ENCODE results near the gene RITA1.

DNA sequence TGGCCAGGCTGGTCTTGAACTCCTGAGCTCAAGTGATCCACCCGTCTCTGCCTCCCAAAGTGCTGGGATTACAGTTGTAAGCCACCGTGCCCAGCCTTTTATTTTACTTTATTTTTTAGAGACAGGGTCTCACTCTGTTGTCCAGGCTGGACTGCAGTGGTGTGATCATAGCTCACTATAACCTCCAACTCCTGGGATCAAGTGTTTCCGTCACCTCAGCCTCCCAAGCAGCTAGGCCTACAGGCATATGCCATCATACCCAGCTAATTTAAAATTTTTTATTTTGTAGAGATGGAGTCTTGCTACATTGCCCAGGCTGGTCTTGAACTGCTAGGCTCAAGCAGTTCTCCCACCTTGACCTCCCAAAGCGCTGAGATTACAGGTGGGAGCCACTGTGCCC, 39.4 kb downstream of the RITA1 start:
- TF ChIP-seq, protein P1, sequence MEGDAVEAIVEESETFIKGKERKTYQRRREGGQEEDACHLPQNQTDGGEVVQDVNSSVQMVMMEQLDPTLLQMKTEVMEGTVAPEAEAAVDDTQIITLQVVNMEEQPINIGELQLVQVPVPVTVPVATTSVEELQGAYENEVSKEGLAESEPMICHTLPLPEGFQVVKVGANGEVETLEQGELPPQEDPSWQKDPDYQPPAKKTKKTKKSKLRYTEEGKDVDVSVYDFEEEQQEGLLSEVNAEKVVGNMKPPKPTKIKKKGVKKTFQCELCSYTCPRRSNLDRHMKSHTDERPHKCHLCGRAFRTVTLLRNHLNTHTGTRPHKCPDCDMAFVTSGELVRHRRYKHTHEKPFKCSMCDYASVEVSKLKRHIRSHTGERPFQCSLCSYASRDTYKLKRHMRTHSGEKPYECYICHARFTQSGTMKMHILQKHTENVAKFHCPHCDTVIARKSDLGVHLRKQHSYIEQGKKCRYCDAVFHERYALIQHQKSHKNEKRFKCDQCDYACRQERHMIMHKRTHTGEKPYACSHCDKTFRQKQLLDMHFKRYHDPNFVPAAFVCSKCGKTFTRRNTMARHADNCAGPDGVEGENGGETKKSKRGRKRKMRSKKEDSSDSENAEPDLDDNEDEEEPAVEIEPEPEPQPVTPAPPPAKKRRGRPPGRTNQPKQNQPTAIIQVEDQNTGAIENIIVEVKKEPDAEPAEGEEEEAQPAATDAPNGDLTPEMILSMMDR (IDR thresholded peaks at IDR 0.05; ENCODE audit: poor library complexity): no peak
- TF ChIP-seq EZH2 (IDR thresholded peaks at IDR 0.05; ENCODE audit: borderline replicate concordance): no peak
